Naive thymus-derived CD8-positive, alpha-beta T cell (primary cell): Measurements from ENCODE around the gene CEMIP2. TPM values are rescaled to one million over a fixed set of nuclear protein-coding genes. Genes with fewer than 3 reads are reported as not detected.
"Not testable (repeated sequence)": the region's sequence is repeated elsewhere in the genome, so short reads cannot be mapped to it uniquely, and the experiment has no call there.

ENCODE experiments used
- ATAC-seq, 2 donors: fragments of 150-1000 bp; cut with Tn5 transposase in 1 of 2; sonication (Bioruptor Pico), chemical (Tn5 transposase) in 1 of 2; 1 replicate in 1 of 2; 2 replicates in 1 of 2; pipeline ENCODE4 v1.10.0; 2021; ENCODE audit warnings: mild to moderate bottlenecking in 2 of 2, moderate library complexity in 2 of 2
- POLR2A ChIA-PET: fragments of 350-600 bp; sonication (Branson Sonifier 250); formaldehyde crosslinking; loops from one replicate; lab custom pipeline; 2021; ENCODE audit warnings: antibody characterized with exemption; lab: Charles Lee
- DNase-seq, 10 donors: peaks; one replicate each; pipeline versions ENCODE4 v3.0.0 to v3.0.0-alpha.2; 2020 to 2022
- H3K27ac Mint-ChIP-seq, 10 donors: one replicate each; pipeline ENCODE4 v1.8.0; 2020 to 2022; ENCODE audit warnings: mild to moderate bottlenecking in 10 of 10, mixed read lengths in 10 of 10, moderate library complexity in 4 of 10, inconsistent platforms in 1 of 10
- H3K27me3 Mint-ChIP-seq, 5 donors: one replicate each; pipeline ENCODE4 v1.8.0; 2021 to 2022; ENCODE audit warnings: mixed read lengths in 5 of 5
- H3K36me3 Mint-ChIP-seq, 3 donors: one replicate each; pipeline ENCODE4 v1.8.0; 2020 to 2022; ENCODE audit warnings: mixed read lengths in 3 of 3, mild to moderate bottlenecking in 2 of 3, inconsistent platforms in 1 of 3
- H3K4me1 Mint-ChIP-seq, 4 donors: one replicate each; pipeline ENCODE4 v1.8.0; 2021 to 2022; ENCODE audit warnings: mixed read lengths in 4 of 4
- H3K4me3 Mint-ChIP-seq, 10 donors: one replicate each; pipeline ENCODE4 v1.8.0; 2020 to 2022; ENCODE audit warnings: mild to moderate bottlenecking in 10 of 10, mixed read lengths in 10 of 10, moderate library complexity in 6 of 10, inconsistent platforms in 1 of 10
- H3K9me3 Mint-ChIP-seq, 9 donors: one replicate each; pipeline ENCODE4 v1.8.0; 2020 to 2022; ENCODE audit warnings: mixed read lengths in 9 of 9, mild to moderate bottlenecking in 3 of 9, inconsistent platforms in 1 of 9, moderate library complexity in 1 of 9
- polyA plus RNA-seq, 3 donors: library from polyadenylated mRNA; unstranded; fragments of 300-500 nt; fragmentation: Illumina TruSeq; gene quantifications; one replicate each; pipeline ENCODE4 v1.2.3, GENCODE V29; 2021
- total RNA-seq, 8 experiments: library from RNA in 2 of 8; stranded (reverse) in 2 of 8; gene quantifications; one replicate each; pipeline ENCODE4 v1.2.3 and lab custom pipeline; 2021 to 2026

Gene CEMIP2
- total and polyA plus RNA-seq, 5 experiments from 2014 or later = 5.9 to 71.9 (median 12.9) TPM

- Mint-ChIP-seq H3K27ac (no peak overlapping the region), H3K4me3 (no peak overlapping the region), H3K4me1 (no peaks in the 10 kb centered on the region), H3K9me3 (peaks cover 0 to 2% (median 0%) of the 10 kb centered on the region in 9 donors), H3K36me3 (no peaks in the 10 kb centered on the region), H3K27me3 (peaks cover 0 to 2% (median 0%) of the 10 kb centered on the region in 5 donors)
- DNase-seq = no peak
- POLR2A ChIA-PET = no interaction called here
- ATAC-seq = no peak
These were observed 98.9 kb downstream of the CEMIP2 start for GRCh38 chr9:71669284-71669995.

- no peak for ATAC-seq
- peaks cover 0 to 2% (median 0%) of the 10 kb centered on the region in 9 donors for H3K9me3 Mint-ChIP-seq
- POLR2A ChIA-PET = no interaction called here
- H3K27me3 Mint-ChIP-seq = peaks cover 0 to 2% (median 0%) of the 10 kb centered on the region in 5 donors
- no peak for DNase-seq
- no peak overlapping the region for H3K4me3 Mint-ChIP-seq
- no peaks in the 10 kb centered on the region for H3K36me3 Mint-ChIP-seq
- no peaks in the 10 kb centered on the region for H3K4me1 Mint-ChIP-seq
- H3K27ac Mint-ChIP-seq = no peak overlapping the region
These were observed 99.6 kb downstream of the CEMIP2 start for GRCh38 chr9:71668717-71669116.

GRCh38 chr9:71665247-71665646, 103.1 kb downstream of the CEMIP2 start:
- H3K4me1 Mint-ChIP-seq = no peaks in the 10 kb centered on the region
- no peak for ATAC-seq
- no peaks in the 10 kb centered on the region for H3K36me3 Mint-ChIP-seq
- H3K4me3 Mint-ChIP-seq = no peak overlapping the region
- H3K27me3 Mint-ChIP-seq = peaks cover 0 to 4% (median 0%) of the 10 kb centered on the region in 5 donors
- POLR2A ChIA-PET = no interaction called here
- H3K9me3 Mint-ChIP-seq = peaks cover 0 to 2% (median 0%) of the 10 kb centered on the region in 9 donors
- no peak overlapping the region for H3K27ac Mint-ChIP-seq
- no peak for DNase-seq

GRCh38 chr9:71664566-71664965, 103.7 kb downstream of the CEMIP2 start:
- peaks cover 0 to 4% (median 0%) of the 10 kb centered on the region in 5 donors for H3K27me3 Mint-ChIP-seq
- DNase-seq = no peak
- H3K4me3 Mint-ChIP-seq = no peak overlapping the region
- no peaks in the 10 kb centered on the region for H3K4me1 Mint-ChIP-seq
- no peaks in the 10 kb centered on the region for H3K36me3 Mint-ChIP-seq
- peaks cover 0 to 2% (median 0%) of the 10 kb centered on the region in 9 donors for H3K9me3 Mint-ChIP-seq
- H3K27ac Mint-ChIP-seq = no peak overlapping the region
- POLR2A ChIA-PET = no interaction called here
- no peak for ATAC-seq

GRCh38 chr9:71663931-71664459, 104.3 kb downstream of the CEMIP2 start:
- no peaks in the 10 kb centered on the region for H3K36me3 Mint-ChIP-seq
- DNase-seq (no peak), ATAC-seq (no peak)
- POLR2A ChIA-PET = no interaction called here
- no peaks in the 10 kb centered on the region for H3K4me1 Mint-ChIP-seq
- no peak overlapping the region for H3K4me3 Mint-ChIP-seq
- peaks cover 0 to 4% (median 0%) of the 10 kb centered on the region in 5 donors for H3K27me3 Mint-ChIP-seq
- H3K27ac Mint-ChIP-seq = no peak overlapping the region
- peaks cover 0 to 2% (median 0%) of the 10 kb centered on the region in 9 donors for H3K9me3 Mint-ChIP-seq

GRCh38 chr9:71663216-71663615, 105.1 kb downstream of the CEMIP2 start:
- POLR2A ChIA-PET = no interaction called here
- no peak overlapping the region for H3K4me3 Mint-ChIP-seq
- no peaks in the 10 kb centered on the region for H3K9me3 Mint-ChIP-seq
- peaks cover 0 to 3% (median 0%) of the 10 kb centered on the region in 5 donors for H3K27me3 Mint-ChIP-seq
- DNase-seq = no peak
- no peaks in the 10 kb centered on the region for H3K4me1 Mint-ChIP-seq
- H3K36me3 Mint-ChIP-seq = no peaks in the 10 kb centered on the region
- ATAC-seq = no peak
- no peak overlapping the region for H3K27ac Mint-ChIP-seq

GRCh38 chr9:71662082-71662481, 106.2 kb downstream of the CEMIP2 start:
- POLR2A ChIA-PET = no interaction called here
- H3K36me3 Mint-ChIP-seq = peaks cover 0 to 4% (median 0%) of the 10 kb centered on the region in 3 donors
- no peak for ATAC-seq
- no peak overlapping the region for H3K27ac Mint-ChIP-seq
- peaks cover 0 to 7% (median 0%) of the 10 kb centered on the region in 5 donors for H3K27me3 Mint-ChIP-seq
- H3K4me3 Mint-ChIP-seq = no peak overlapping the region
- DNase-seq = no peak
- H3K4me1 Mint-ChIP-seq = peaks cover 0 to 1% (median 0%) of the 10 kb centered on the region in 4 donors
- peaks cover 0 to 6% (median 0%) of the 10 kb centered on the region in 9 donors for H3K9me3 Mint-ChIP-seq

- DNase-seq, H3K27me3 Mint-ChIP-seq, H3K4me1 Mint-ChIP-seq, H3K9me3 Mint-ChIP-seq, H3K36me3 Mint-ChIP-seq, H3K27ac Mint-ChIP-seq, POLR2A ChIA-PET, H3K4me3 Mint-ChIP-seq, ATAC-seq: not testable (repeated sequence)
These were observed 111.0 kb downstream of the CEMIP2 start for GRCh38 chr9:71657276-71657675.

- POLR2A ChIA-PET = no interaction called here
- peaks cover 0 to 9% (median 4%) of the 10 kb centered on the region in 5 donors for H3K27me3 Mint-ChIP-seq
- H3K4me3 Mint-ChIP-seq = no peak overlapping the region
- ATAC-seq = no peak
- H3K9me3 Mint-ChIP-seq = peaks cover 0 to 6% (median 0%) of the 10 kb centered on the region in 9 donors
- peaks cover 0 to 4% (median under 1%) of the 10 kb centered on the region in 4 donors for H3K4me1 Mint-ChIP-seq
- no peak overlapping the region for H3K27ac Mint-ChIP-seq
- H3K36me3 Mint-ChIP-seq = peaks cover 0 to 8% (median 0%) of the 10 kb centered on the region in 3 donors
- DNase-seq = no peak
These were observed 111.8 kb downstream of the CEMIP2 start for GRCh38 chr9:71656496-71656895.

GRCh38 chr9:71655778-71656177, 112.5 kb downstream of the CEMIP2 start:
- DNase-seq = no peak
- H3K36me3 Mint-ChIP-seq = peaks cover 0 to 8% (median 0%) of the 10 kb centered on the region in 3 donors
- peaks cover 0 to 7% (median 4%) of the 10 kb centered on the region in 5 donors for H3K27me3 Mint-ChIP-seq
- peaks cover 0 to 4% (median under 1%) of the 10 kb centered on the region in 4 donors for H3K4me1 Mint-ChIP-seq
- H3K9me3 Mint-ChIP-seq = peaks cover 0 to 6% (median 0%) of the 10 kb centered on the region in 9 donors
- no peak overlapping the region for H3K27ac Mint-ChIP-seq
- no peak for ATAC-seq
- POLR2A ChIA-PET = no interaction called here
- H3K4me3 Mint-ChIP-seq = no peak overlapping the region

- H3K27me3 Mint-ChIP-seq = peaks cover 2 to 7% (median 4%) of the 10 kb centered on the region in 5 donors
- no peak for ATAC-seq
- H3K9me3 Mint-ChIP-seq = peaks cover 0 to 6% (median 0%) of the 10 kb centered on the region in 9 donors
- no peak for DNase-seq
- no peak overlapping the region for H3K27ac Mint-ChIP-seq
- peaks cover 0 to 8% (median 0%) of the 10 kb centered on the region in 3 donors for H3K36me3 Mint-ChIP-seq
- POLR2A ChIA-PET = no interaction called here
- H3K4me3 Mint-ChIP-seq = no peak overlapping the region
- H3K4me1 Mint-ChIP-seq = peaks cover 0 to 4% (median under 1%) of the 10 kb centered on the region in 4 donors
These were observed 113.2 kb downstream of the CEMIP2 start for GRCh38 chr9:71655141-71655540.

- POLR2A ChIA-PET = no interaction called here
- DNase-seq = no peak
- peaks cover 0 to 2% (median 0%) of the 10 kb centered on the region in 9 donors for H3K9me3 Mint-ChIP-seq
- peaks cover 2 to 23% (median 5%) of the 10 kb centered on the region in 5 donors for H3K27me3 Mint-ChIP-seq
- H3K4me1 Mint-ChIP-seq = peaks cover 2 to 16% (median 4%) of the 10 kb centered on the region in 4 donors
- no peak for ATAC-seq
- no peak overlapping the region for H3K27ac Mint-ChIP-seq
- peaks cover 0 to 4% (median 0%) of the 10 kb centered on the region in 3 donors for H3K36me3 Mint-ChIP-seq
- no peak overlapping the region for H3K4me3 Mint-ChIP-seq
These were observed 115.8 kb downstream of the CEMIP2 start for GRCh38 chr9:71652480-71652879.

GRCh38 chr9:71648453-71648852, 119.9 kb downstream of the CEMIP2 start:
- Mint-ChIP-seq H3K9me3 (no peaks in the 10 kb centered on the region), H3K36me3 (peaks cover 0 to 4% (median 0%) of the 10 kb centered on the region in 3 donors), H3K4me1 (peaks cover 8 to 33% (median 11%) of the 10 kb centered on the region in 4 donors), H3K27me3 (peaks cover 3 to 23% (median 7%) of the 10 kb centered on the region in 5 donors), H3K4me3 (no peak overlapping the region), H3K27ac (no peak overlapping the region)
- ATAC-seq (no peak), DNase-seq (no peak)
- POLR2A ChIA-PET = no interaction called here
